IPS-18c (cell line): ENCODE results near the gene RAP2C.
"Not testable (repeated sequence)": the region's sequence is repeated elsewhere in the genome, so short reads cannot be mapped to it uniquely, and the experiment has no call there.

ENCODE experiments used
- H3K4me3 ChIP-seq: 2 replicates; pipeline ENCODE4 v1.7.0; 2013; ENCODE audit warnings: low read depth, mild to moderate bottlenecking, low read length, moderate library complexity; ENCODE audit not compliant: insufficient read depth
- H3K9me3 ChIP-seq: one replicate; pipeline ENCODE4 v1.6.1; 2013; ENCODE audit warnings: mild to moderate bottlenecking, low read length, moderate library complexity; ENCODE audit not compliant: control insufficient read depth, insufficient read depth

RAP2C gene

DNA sequence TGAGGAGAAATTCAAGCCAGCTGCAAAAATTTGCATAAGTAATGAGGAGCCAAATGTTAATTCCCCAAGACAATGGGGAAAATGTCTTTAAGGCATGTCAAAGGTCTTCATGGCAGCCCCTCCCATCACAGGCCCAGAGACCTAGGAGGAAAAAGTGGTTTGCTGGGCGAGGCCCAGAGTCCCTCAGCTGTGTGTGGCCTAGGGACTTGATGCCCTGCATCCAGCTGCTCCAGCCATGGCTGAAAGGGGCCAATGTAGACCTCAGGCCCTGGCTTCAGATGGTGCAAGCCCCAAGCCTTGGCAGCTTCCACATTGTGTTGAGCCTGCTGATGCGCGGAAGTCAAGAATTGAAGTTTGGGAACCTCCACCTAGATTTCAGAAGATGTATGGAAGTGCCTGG is 56.2 kb downstream of the RAP2C start:
- H3K9me3 ChIP-seq = peaks cover 13% of the 10 kb centered on the region
- H3K4me3 ChIP-seq = not testable (repeated sequence)

- H3K9me3 ChIP-seq = no peaks in the 10 kb centered on the region
- no peak overlapping the region for H3K4me3 ChIP-seq
These were observed 66.1 kb downstream of the RAP2C start for GRCh38 chrX:132153166-132153565.
